Mucosa of stomach (tissue), 1 donor: ENCODE measurements around the gene TLCD5.

Experiments used
- H3K27me3 ChIP-seq: one replicate; pipeline ENCODE4 v1.7.0; 2013; ENCODE audit warnings: mild to moderate bottlenecking, low read length; ENCODE audit not compliant: control insufficient read depth, insufficient read depth
- H3K36me3 ChIP-seq: one replicate; pipeline ENCODE4 v1.7.0; 2013; ENCODE audit warnings: low read length; ENCODE audit not compliant: control insufficient read depth, insufficient read depth
- H3K4me1 ChIP-seq: one replicate; pipeline ENCODE4 v1.7.0; 2013; ENCODE audit warnings: mild to moderate bottlenecking, low read length; ENCODE audit not compliant: control insufficient read depth, insufficient read depth
- H3K4me3 ChIP-seq: one replicate; pipeline ENCODE4 v1.7.0; 2013; ENCODE audit warnings: low read length
- H3K9ac ChIP-seq: one replicate; pipeline ENCODE4 v1.7.0; 2013; ENCODE audit warnings: mild to moderate bottlenecking, low read length, moderate library complexity
- H3K9me3 ChIP-seq: one replicate; pipeline ENCODE4 v1.7.0; 2013; ENCODE audit warnings: mild to moderate bottlenecking, low read length, moderate library complexity; ENCODE audit not compliant: control insufficient read depth
- donor health status: Pancreatic carcinoma.

TLCD5 gene

GRCh38 chr11:120343429-120343828 is 18.3 kb downstream of the TLCD5 start:
- Histone ChIP-seq H3K9me3 (no peaks in the 10 kb centered on the region), H3K4me3 (no peak overlapping the region), H3K4me1 (peaks cover 26% of the 10 kb centered on the region), H3K27me3 (no peaks in the 10 kb centered on the region), H3K9ac (no peak overlapping the region), H3K36me3 (no peaks in the 10 kb centered on the region)

GRCh38 chr11:120344302-120345004 is 19.4 kb downstream of the TLCD5 start:
- no peaks in the 10 kb centered on the region for H3K36me3 ChIP-seq
- H3K9ac ChIP-seq: no peak overlapping the region
- no peaks in the 10 kb centered on the region for H3K27me3 ChIP-seq
- no peaks in the 10 kb centered on the region for H3K9me3 ChIP-seq
- H3K4me3 ChIP-seq: no peak overlapping the region
- peaks cover 26% of the 10 kb centered on the region for H3K4me1 ChIP-seq

DNA sequence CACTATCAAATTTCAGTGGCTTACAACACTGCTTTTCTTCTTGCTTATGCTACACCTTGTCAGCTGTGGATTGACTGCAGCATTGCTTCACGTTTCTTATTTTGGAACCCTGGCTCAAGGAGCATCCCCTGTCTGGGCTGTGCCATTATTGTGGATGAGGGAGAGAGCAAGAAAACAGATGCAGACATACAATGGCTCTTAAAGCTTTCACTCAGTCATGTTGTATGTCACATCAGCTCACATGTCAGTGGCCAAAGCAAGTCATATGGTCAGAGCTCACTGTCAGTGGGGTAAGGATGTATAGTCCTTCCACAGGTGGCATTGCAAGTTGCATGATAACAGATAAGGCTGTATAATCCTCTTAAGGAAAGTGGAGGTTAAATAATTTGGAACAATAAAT is 21.1 kb downstream of the TLCD5 start:
- Histone ChIP-seq H3K9ac (no peak overlapping the region), H3K4me3 (no peak overlapping the region), H3K36me3 (no peaks in the 10 kb centered on the region), H3K4me1 (peaks cover 12% of the 10 kb centered on the region), H3K27me3 (no peaks in the 10 kb centered on the region), H3K9me3 (no peaks in the 10 kb centered on the region)

GRCh38 chr11:120350637-120351036 is 25.5 kb downstream of the TLCD5 start:
- no peaks in the 10 kb centered on the region for H3K27me3 ChIP-seq
- H3K4me3 ChIP-seq: no peak overlapping the region
- H3K36me3 ChIP-seq: no peaks in the 10 kb centered on the region
- no peak overlapping the region for H3K9ac ChIP-seq
- H3K9me3 ChIP-seq: no peaks in the 10 kb centered on the region
- H3K4me1 ChIP-seq: peaks cover 26% of the 10 kb centered on the region

DNA sequence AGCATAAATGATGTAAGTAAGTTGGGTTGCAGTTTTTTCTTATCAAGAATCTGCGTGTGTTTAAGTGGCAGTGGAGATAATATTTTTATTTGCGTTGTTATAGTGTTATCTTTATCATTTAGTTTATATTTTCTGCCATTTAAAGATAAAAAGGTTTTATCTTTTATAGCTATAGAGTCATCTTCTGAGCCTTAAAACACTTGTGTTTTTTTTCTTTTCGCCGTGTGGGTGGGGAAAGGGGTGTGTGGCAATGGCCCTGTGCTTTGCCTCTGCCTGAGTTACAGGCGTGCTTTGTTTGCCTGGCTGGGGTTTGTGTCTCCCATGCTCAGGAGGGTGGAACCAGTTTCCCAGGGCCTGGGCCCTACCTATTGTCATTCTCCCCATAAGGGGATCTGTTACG is 27.3 kb downstream of the TLCD5 start:
- Histone ChIP-seq H3K27me3 (no peaks in the 10 kb centered on the region), H3K9ac (no peak overlapping the region), H3K9me3 (no peaks in the 10 kb centered on the region), H3K4me3 (no peak overlapping the region), H3K36me3 (no peaks in the 10 kb centered on the region), H3K4me1 (peaks cover 26% of the 10 kb centered on the region)

DNA sequence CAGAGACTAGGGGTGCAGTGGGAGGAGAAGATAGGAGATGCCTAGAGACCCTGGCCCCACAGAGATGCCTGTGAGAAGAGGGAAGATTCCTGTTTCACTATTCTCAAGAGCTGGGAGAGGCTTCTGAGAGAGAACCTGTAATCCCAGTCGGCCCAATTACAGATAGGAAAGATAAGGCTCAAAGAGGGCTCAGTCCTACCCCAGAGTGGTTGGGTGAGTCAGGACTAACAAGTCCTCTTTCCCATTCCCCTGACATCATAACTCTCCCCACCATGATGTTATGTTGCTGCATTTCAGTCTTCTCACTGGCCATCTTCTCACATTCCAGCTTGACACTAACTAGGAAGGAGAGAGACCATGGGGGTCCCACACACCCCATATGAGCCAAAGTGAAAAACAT is 29.0 kb downstream of the TLCD5 start:
- Histone ChIP-seq H3K9ac (no peak overlapping the region), H3K4me3 (no peak overlapping the region), H3K36me3 (no peaks in the 10 kb centered on the region), H3K4me1 (peaks cover 22% of the 10 kb centered on the region), H3K9me3 (no peaks in the 10 kb centered on the region), H3K27me3 (no peaks in the 10 kb centered on the region)

DNA sequence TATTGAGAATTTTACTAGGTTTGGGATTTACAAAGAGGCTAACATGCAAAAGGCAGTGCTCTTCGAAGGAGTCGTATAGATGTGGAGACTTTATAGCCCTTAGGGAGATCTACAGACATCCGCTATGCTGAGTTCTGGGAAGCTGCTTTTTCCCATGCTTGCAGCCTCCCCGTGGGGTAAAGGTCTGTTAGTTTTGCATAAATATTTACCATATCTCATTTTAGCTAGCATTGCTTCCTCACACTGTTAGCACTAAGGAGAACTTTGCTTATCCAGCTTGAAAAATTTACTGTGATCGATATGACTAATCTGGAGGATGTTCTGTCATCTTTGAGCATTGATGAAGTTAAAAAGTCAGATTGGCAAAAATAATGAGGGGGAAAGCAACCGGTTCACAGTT is 29.7 kb downstream of the TLCD5 start:
- H3K9me3 ChIP-seq: no peaks in the 10 kb centered on the region
- no peaks in the 10 kb centered on the region for H3K27me3 ChIP-seq
- H3K36me3 ChIP-seq: no peaks in the 10 kb centered on the region
- no peak overlapping the region for H3K9ac ChIP-seq
- H3K4me3 ChIP-seq: no peak overlapping the region
- H3K4me1 ChIP-seq: peaks cover 22% of the 10 kb centered on the region

GRCh38 chr11:120357620-120358019 is 32.5 kb downstream of the TLCD5 start:
- Histone ChIP-seq H3K27me3 (no peaks in the 10 kb centered on the region), H3K4me3 (no peak overlapping the region), H3K9ac (no peak overlapping the region), H3K4me1 (peaks cover 19% of the 10 kb centered on the region), H3K9me3 (no peaks in the 10 kb centered on the region), H3K36me3 (no peaks in the 10 kb centered on the region)

- Histone ChIP-seq H3K9me3 (no peaks in the 10 kb centered on the region), H3K4me3 (no peak overlapping the region), H3K36me3 (no peaks in the 10 kb centered on the region), H3K9ac (no peak overlapping the region), H3K4me1 (peaks cover 7% of the 10 kb centered on the region), H3K27me3 (no peaks in the 10 kb centered on the region)
Measured at GRCh38 chr11:120358729-120359128, 33.6 kb downstream of the TLCD5 start.

- no peak overlapping the region for H3K9ac ChIP-seq
- no peak overlapping the region for H3K4me3 ChIP-seq
- no peaks in the 10 kb centered on the region for H3K36me3 ChIP-seq
- no peaks in the 10 kb centered on the region for H3K4me1 ChIP-seq
- H3K9me3 ChIP-seq: no peaks in the 10 kb centered on the region
- no peaks in the 10 kb centered on the region for H3K27me3 ChIP-seq
Measured at GRCh38 chr11:120363436-120363835, 38.3 kb downstream of the TLCD5 start.

- no peak overlapping the region for H3K4me3 ChIP-seq
- H3K4me1 ChIP-seq: no peaks in the 10 kb centered on the region
- no peak overlapping the region for H3K9ac ChIP-seq
- H3K9me3 ChIP-seq: no peaks in the 10 kb centered on the region
- no peaks in the 10 kb centered on the region for H3K36me3 ChIP-seq
- H3K27me3 ChIP-seq: no peaks in the 10 kb centered on the region
Measured at GRCh38 chr11:120365512-120365911, 40.4 kb downstream of the TLCD5 start.

DNA sequence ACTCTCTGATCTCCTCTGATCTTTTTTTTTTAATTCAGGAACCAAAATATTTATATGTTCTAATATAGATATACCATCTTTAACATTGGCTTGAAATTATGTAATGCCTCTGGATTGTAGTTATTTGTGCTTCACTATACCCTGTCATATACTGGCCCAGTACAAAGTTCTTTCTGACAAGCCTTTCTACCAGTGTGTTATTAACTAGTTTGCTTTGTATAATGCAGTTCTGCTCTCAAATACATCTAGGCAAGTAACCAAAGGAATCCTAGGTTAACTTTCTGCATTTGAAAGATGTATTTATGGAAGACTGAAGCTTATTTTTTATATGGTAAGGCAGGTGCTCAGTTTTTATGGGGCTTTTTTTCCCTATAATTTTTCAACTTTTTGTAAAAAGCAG is 47.2 kb downstream of the TLCD5 start:
- Histone ChIP-seq H3K27me3 (no peaks in the 10 kb centered on the region), H3K9me3 (no peaks in the 10 kb centered on the region), H3K4me3 (no peak overlapping the region), H3K4me1 (no peaks in the 10 kb centered on the region), H3K9ac (no peak overlapping the region), H3K36me3 (no peaks in the 10 kb centered on the region)

DNA sequence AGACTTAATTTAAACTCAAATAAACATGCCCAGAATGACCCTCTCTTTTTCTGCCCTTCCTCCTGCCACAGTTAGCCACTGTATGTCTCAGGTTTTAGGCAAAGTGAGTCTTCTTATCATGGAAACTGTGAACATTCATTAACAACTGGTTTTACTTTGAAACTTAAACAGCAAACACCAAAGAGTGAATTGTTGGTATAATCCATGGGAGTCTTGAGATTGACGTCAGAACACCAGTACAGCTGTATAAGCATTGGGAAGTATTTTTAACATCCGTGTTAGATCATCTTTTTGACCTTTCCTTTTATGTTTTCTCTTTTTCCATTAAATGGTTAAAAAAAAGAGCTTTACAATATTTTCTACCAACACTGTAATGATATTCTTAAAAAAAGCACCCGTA is 50.0 kb downstream of the TLCD5 start:
- H3K9me3 ChIP-seq: no peaks in the 10 kb centered on the region
- H3K4me3 ChIP-seq: no peak overlapping the region
- H3K36me3 ChIP-seq: no peaks in the 10 kb centered on the region
- no peaks in the 10 kb centered on the region for H3K27me3 ChIP-seq
- no peaks in the 10 kb centered on the region for H3K4me1 ChIP-seq
- no peak overlapping the region for H3K9ac ChIP-seq
